ENCODE data around the gene SHISA9. TPM values are rescaled to one million over a fixed set of nuclear protein-coding genes. Genes with fewer than 3 reads are reported as not detected.

SHISA9 gene
- total and polyA plus RNA-seq, 4 donors = under 0.01 to 0.46 (median 0.07) TPM

DNA sequence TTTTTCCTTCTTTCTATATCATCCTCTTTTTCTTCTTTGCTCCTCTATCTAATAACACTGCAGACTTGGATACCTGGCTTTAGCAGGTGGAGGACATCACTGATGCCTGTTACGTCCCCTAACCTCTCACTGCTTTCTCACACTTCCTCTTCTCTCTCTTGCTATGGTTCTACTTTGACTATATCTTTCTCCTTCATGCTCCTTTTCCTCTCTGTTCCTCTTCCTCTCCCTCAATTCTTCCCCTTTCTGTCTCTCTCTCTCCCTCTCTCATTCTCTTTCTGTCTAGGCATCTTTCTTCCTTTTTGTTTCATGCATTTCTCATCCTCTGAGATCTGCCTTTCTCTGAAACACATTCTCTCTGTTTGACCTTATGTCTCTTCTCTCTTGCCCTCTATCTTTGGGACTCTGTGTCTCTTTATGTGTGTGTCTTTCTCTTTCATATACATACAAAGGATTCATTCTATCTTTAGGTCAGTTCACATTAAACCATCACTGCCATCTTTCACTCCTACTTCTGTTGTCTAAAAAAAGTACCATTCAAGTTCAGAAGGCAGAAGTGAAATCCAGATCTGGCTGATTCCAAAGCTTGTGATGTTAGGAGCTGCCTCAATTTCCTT is 353.7 kb downstream of the SHISA9 start:
- ATAC-seq (ENCODE audit: insufficient read depth, low FRiP score) = no peak
- H3K4me3 ChIP-seq = no peak overlapping the region
- H3K9ac ChIP-seq (ENCODE audit: insufficient read depth in 1 of 2, low read length in 2 of 2) = no peak overlapping the region
- H3K9me3 ChIP-seq (ENCODE audit: control insufficient read depth in 4 of 4, insufficient read depth in 3 of 4, low read length in 3 of 4) = peaks cover 0 to 5% (median 3%) of the 10 kb centered on the region in 4 donors
- no peaks in the 10 kb centered on the region for H3K4me1 ChIP-seq (ENCODE audit: control insufficient read depth in 5 of 5, insufficient read depth in 5 of 5, low read length in 5 of 5)
- TF ChIP-seq CTCF (IDR thresholded peaks at IDR 0.05; ENCODE audit: control extremely low read depth, extremely low read depth) = no peak
- WGBS, 2 donors = 52 to 58% methylated on average over 1 of the region's 1 CpG
- no peaks in the 10 kb centered on the region for H3K36me3 ChIP-seq (ENCODE audit: control insufficient read depth in 4 of 4, insufficient read depth in 4 of 4, low read length in 4 of 4)
- H3K27me3 ChIP-seq (ENCODE audit: control insufficient read depth in 3 of 3, insufficient read depth in 3 of 3, low read length in 2 of 3) = no peaks in the 10 kb centered on the region
- no peak for DNase-seq
- no peak overlapping the region for H3K27ac ChIP-seq (ENCODE audit: low read depth in 1 of 2, low read length in 1 of 2)

GRCh38 chr16:13262270-13263090 is 361.1 kb downstream of the SHISA9 start:
- Histone ChIP-seq H3K9ac (ENCODE audit: insufficient read depth in 1 of 2, low read length in 2 of 2) (no peak overlapping the region), H3K27me3 (ENCODE audit: control insufficient read depth in 3 of 3, insufficient read depth in 3 of 3, low read length in 2 of 3) (no peaks in the 10 kb centered on the region), H3K4me3 (no peak overlapping the region), H3K4me1 (ENCODE audit: control insufficient read depth in 5 of 5, insufficient read depth in 5 of 5, low read length in 5 of 5) (no peaks in the 10 kb centered on the region), H3K27ac (ENCODE audit: low read depth in 1 of 2, low read length in 1 of 2) (no peak overlapping the region), H3K36me3 (ENCODE audit: control insufficient read depth in 4 of 4, insufficient read depth in 4 of 4, low read length in 4 of 4) (no peaks in the 10 kb centered on the region), H3K9me3 (ENCODE audit: control insufficient read depth in 4 of 4, insufficient read depth in 3 of 4, low read length in 3 of 4) (peaks cover 0 to 8% (median 3%) of the 10 kb centered on the region in 4 donors)
- no peak for TF ChIP-seq CTCF (IDR thresholded peaks at IDR 0.05; ENCODE audit: control extremely low read depth, extremely low read depth)
- WGBS, 2 donors = 72 to 78% methylated on average over 3 of the region's 3 CpGs
- DNase-seq (no peak), ATAC-seq (ENCODE audit: insufficient read depth, low FRiP score) (no peak)

DNA sequence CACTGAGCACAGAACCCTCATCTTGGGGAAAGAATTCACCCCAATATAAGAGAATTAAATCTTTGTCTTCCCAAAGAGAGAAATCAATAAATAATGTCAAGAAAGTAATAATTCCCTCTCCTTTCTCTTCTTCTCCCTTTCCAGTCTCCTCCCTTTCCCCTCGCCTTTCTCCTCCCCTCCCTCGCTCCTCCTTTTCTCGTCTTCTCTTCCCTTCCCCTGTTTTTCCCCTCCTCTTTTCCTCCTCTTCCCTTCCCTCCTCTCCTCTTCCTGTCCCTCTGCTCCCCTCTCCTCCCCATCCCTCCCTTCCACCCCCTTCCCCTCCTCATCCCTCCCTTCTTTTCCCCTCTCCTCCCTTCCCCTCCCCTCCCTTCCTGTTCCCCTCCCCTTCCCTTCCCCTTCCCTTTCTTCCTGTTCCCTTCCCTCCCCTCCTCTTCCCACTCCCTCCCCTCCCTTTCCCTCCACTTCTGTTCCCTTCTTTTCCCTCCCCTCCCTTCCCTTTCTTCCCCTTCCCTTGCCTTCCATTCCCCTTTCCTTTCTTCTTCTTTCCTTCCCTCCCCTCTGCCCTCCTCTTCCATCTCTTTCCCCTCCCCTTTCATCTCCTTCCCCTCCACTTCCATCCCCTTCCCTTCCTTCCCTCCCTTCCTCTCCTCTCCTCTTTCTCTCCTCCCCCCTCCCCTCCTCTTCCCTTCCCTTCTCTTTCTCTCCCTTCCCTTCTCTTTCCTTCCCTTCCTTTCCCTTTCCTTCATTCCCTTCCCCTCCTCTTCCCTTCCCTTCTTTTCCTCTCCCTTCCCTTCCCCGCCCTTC is 363.6 kb downstream of the SHISA9 start:
- Histone ChIP-seq H3K9ac (ENCODE audit: insufficient read depth in 1 of 2, low read length in 2 of 2) (no peak overlapping the region), H3K4me3 (no peak overlapping the region), H3K27ac (ENCODE audit: low read depth in 1 of 2, low read length in 1 of 2) (no peak overlapping the region), H3K4me1 (ENCODE audit: control insufficient read depth in 5 of 5, insufficient read depth in 5 of 5, low read length in 5 of 5) (no peaks in the 10 kb centered on the region), H3K36me3 (ENCODE audit: control insufficient read depth in 4 of 4, insufficient read depth in 4 of 4, low read length in 4 of 4) (no peaks in the 10 kb centered on the region), H3K9me3 (ENCODE audit: control insufficient read depth in 4 of 4, insufficient read depth in 3 of 4, low read length in 3 of 4) (peaks cover 0 to 6% (median 0%) of the 10 kb centered on the region in 4 donors), H3K27me3 (ENCODE audit: control insufficient read depth in 3 of 3, insufficient read depth in 3 of 3, low read length in 2 of 3) (no peaks in the 10 kb centered on the region)
- WGBS, 2 donors = 78 to 89% methylated on average over 4 of the region's 4 CpGs
- DNase-seq (no peak), ATAC-seq (ENCODE audit: insufficient read depth, low FRiP score) (no peak)
- no peak for TF ChIP-seq CTCF (IDR thresholded peaks at IDR 0.05; ENCODE audit: control extremely low read depth, extremely low read depth)
